ENCODE data around the gene ARHGAP23. TPM values are rescaled to one million over a fixed set of nuclear protein-coding genes. Genes with fewer than 3 reads are reported as not detected.

ARHGAP23 gene
- total and polyA plus RNA-seq, 2 experiments from 2014 or later = 21.4 to 150 TPM

- Histone ChIP-seq H2AFZ (no peak overlapping the region), H3K27me3 (ENCODE audit: insufficient read depth) (no peaks in the 10 kb centered on the region), H3K36me3 (ENCODE audit: insufficient read depth) (no peaks in the 10 kb centered on the region), H3K4me2 (no peak overlapping the region), H3K79me2 (replicated peaks; ENCODE audit: insufficient read depth) (no peaks in the 10 kb centered on the region), H3K4me1 (ENCODE audit: insufficient read depth) (no peaks in the 10 kb centered on the region), H3F3A (replicated peaks; ENCODE audit: low read depth) (no peaks in the 10 kb centered on the region), H3K9me2 (ENCODE audit: insufficient read depth) (no peaks in the 10 kb centered on the region), H3K27ac (ENCODE audit: low read depth) (no peak overlapping the region), H4K20me1 (replicated peaks; ENCODE audit: insufficient read depth) (no peaks in the 10 kb centered on the region; the same call in 1 of the 2 replicates), H3K4me3 (no peak overlapping the region)
- H3K27ac Mint-ChIP-seq = no peak overlapping the region
- DNase-seq (ENCODE audit: low spot score) = no peak
- H3K9me3 Mint-ChIP-seq = no peaks in the 10 kb centered on the region
- no peaks in the 10 kb centered on the region; the same call in 2 of the 3 replicates for H3K36me3 Mint-ChIP-seq (ENCODE audit: low read depth)
- no peak overlapping the region; the same call in 2 of the 3 replicates for H3K4me3 Mint-ChIP-seq
- H3K27me3 Mint-ChIP-seq (ENCODE audit: insufficient read depth, low read depth, poor library complexity) = peaks cover 27% of the 10 kb centered on the region
- ATAC-seq = no peak
- peaks cover 27% of the 10 kb centered on the region for H3K4me1 Mint-ChIP-seq
- TF ChIP-seq CREB1 (CRISPR knock-in tag; IDR thresholded peaks at IDR 0.05; ENCODE audit: low read depth) (no peak), STAT1 (IDR thresholded peaks at IDR 0.05; ENCODE audit: unreplicated experiment) (no peak), JUNB (IDR thresholded peaks at IDR 0.05; ENCODE audit: unreplicated experiment) (no peak), REST (IDR thresholded peaks at IDR 0.05; ENCODE audit: unreplicated experiment) (no peak), ZNF331 (CRISPR knock-in tag; IDR thresholded peaks at IDR 0.05; ENCODE audit: low read depth) (no peak), EZH2 (IDR thresholded peaks at IDR 0.05; ENCODE audit: low read depth, unreplicated experiment) (no peak), POLR2AphosphoS5 (IDR thresholded peaks at IDR 0.05; ENCODE audit: low read depth) (no peak), ZNF462 (CRISPR knock-in tag; IDR thresholded peaks at IDR 0.05) (no peak), EZH2phosphoT487 (IDR thresholded peaks at IDR 0.05; ENCODE audit: unreplicated experiment) (no peak), ZNF114 (CRISPR knock-in tag; IDR thresholded peaks at IDR 0.05) (no peak), NANOG (IDR thresholded peaks at IDR 0.05; ENCODE audit: borderline replicate concordance) (no peak), ETS1 (IDR thresholded peaks at IDR 0.05) (no peak), CTCF (conservative IDR thresholded peaks at IDR 0.05; ENCODE audit: low read depth in 2 of 2) (no peak)
These were observed 112.3 kb downstream of the ARHGAP23 start for GRCh38 chr17:38540514-38541045.

Data from GM23338 (cell line).